Ishikawa (cell line): ENCODE results near the gene PTTG1IP.

ENCODE experiments used
- CEBPB ChIP-seq: IDR thresholded peaks from 2 replicates; pipeline ENCODE4 v1.6.1; 2012
- EP300 ChIP-seq: IDR thresholded peaks from 2 replicates; pipeline ENCODE4 v1.6.1; 2012; ENCODE audit warnings: borderline replicate concordance
- RAD21 ChIP-seq: IDR thresholded peaks from 2 replicates; pipeline ENCODE4 v1.6.1; 2012; ENCODE audit warnings: low read depth
- YY1 ChIP-seq: IDR thresholded peaks from 2 replicates; pipeline ENCODE4 v1.6.1; 2012; ENCODE audit warnings: low read depth
- TF ChIP-seq, protein P1 (sequence below): IDR thresholded peaks from 2 replicates; pipeline ENCODE4 v1.6.1; 2012
- TF ChIP-seq, protein P2 (sequence below): IDR thresholded peaks from 2 replicates; pipeline ENCODE4 v1.6.1; 2012; ENCODE audit warnings: low read depth, mild to moderate bottlenecking

DNA sequence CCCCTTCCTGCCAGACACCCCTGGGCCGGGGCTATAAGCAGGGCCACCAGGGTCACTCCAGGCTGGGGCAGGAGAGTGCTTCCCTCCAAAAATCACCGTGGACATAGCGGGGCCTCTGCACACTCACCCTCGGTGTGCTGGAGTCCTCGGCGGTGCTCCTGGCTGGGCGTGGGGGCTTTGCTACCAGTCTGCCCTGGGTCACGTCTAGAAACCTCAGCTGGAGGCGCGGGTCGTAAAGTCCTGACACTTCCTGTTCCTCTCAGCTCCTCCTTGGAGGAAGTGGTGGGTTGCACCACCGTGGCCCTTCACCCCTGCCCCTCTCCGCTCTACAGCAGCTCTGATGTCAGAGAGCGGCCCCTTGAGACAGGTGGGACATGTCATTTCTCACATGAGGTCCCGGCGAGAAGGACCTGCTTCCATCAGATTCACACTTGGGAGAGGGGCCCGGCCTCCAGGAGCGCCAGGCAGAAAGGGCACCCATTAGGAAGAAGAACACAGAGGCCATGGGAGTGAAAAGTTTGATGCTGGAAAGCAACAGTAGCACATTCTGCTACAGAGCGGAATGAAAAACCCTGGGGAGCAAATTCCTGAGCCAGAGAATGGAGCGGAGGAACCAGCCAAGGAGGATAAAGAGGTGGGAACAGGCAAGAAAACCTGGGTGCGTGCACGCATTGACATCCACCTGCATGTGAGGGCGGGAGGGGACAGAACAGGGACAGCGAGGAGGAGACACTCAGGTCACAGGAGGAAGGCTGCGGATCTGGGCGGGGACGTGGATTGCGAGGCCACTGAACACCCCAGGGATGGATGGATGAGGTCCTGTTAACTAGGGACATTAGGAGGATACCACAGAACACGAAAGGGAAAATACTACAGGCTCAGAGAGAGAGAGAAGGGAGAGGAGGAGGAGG lies 47.5 kb upstream of the PTTG1IP start, which contains the start of gene ITGB2:
- TF ChIP-seq CEBPB (no peak), EP300 (no peak), YY1 (no peak), RAD21 (no peak)
- TF ChIP-seq, protein P1, sequence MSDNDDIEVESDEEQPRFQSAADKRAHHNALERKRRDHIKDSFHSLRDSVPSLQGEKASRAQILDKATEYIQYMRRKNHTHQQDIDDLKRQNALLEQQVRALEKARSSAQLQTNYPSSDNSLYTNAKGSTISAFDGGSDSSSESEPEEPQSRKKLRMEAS = no peak
- TF ChIP-seq, protein P2, sequence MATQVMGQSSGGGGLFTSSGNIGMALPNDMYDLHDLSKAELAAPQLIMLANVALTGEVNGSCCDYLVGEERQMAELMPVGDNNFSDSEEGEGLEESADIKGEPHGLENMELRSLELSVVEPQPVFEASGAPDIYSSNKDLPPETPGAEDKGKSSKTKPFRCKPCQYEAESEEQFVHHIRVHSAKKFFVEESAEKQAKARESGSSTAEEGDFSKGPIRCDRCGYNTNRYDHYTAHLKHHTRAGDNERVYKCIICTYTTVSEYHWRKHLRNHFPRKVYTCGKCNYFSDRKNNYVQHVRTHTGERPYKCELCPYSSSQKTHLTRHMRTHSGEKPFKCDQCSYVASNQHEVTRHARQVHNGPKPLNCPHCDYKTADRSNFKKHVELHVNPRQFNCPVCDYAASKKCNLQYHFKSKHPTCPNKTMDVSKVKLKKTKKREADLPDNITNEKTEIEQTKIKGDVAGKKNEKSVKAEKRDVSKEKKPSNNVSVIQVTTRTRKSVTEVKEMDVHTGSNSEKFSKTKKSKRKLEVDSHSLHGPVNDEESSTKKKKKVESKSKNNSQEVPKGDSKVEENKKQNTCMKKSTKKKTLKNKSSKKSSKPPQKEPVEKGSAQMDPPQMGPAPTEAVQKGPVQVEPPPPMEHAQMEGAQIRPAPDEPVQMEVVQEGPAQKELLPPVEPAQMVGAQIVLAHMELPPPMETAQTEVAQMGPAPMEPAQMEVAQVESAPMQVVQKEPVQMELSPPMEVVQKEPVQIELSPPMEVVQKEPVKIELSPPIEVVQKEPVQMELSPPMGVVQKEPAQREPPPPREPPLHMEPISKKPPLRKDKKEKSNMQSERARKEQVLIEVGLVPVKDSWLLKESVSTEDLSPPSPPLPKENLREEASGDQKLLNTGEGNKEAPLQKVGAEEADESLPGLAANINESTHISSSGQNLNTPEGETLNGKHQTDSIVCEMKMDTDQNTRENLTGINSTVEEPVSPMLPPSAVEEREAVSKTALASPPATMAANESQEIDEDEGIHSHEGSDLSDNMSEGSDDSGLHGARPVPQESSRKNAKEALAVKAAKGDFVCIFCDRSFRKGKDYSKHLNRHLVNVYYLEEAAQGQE = no peak
